Lower lobe of right lung (tissue), 2 donors: Measurements from ENCODE around the gene TMEM89. TPM values are rescaled to one million over a fixed set of nuclear protein-coding genes. Genes with fewer than 3 reads are reported as not detected.

Experiments used
- ATAC-seq, 2 donors: fragments of 200-7000 bp; cut with Tn5 transposase; one replicate each; pipeline ENCODE4 v1.9.1; 2020 to 2022; ENCODE audit warnings: mild to moderate bottlenecking in 2 of 2, moderate library complexity in 2 of 2
- DNase-seq: peaks from one replicate; pipeline ENCODE4 v3.0.0-alpha.2; 2020
- H3K27ac ChIP-seq: fragments of 200-600 bp; one replicate; pipeline ENCODE4 v1.8.0; 2022
- H3K27me3 ChIP-seq: fragments of 200-600 bp; one replicate; pipeline ENCODE4 v1.8.0; 2022; ENCODE audit warnings: low read depth
- H3K36me3 ChIP-seq: fragments of 200-600 bp; one replicate; pipeline ENCODE4 v1.8.0; 2022; ENCODE audit warnings: mild to moderate bottlenecking
- H3K4me1 ChIP-seq: fragments of 200-600 bp; one replicate; pipeline ENCODE4 v1.8.0; 2022
- H3K4me3 ChIP-seq: fragments of 200-600 bp; one replicate; pipeline ENCODE4 v1.8.0; 2022; ENCODE audit warnings: mild to moderate bottlenecking
- H3K9me3 ChIP-seq: fragments of 200-600 bp; one replicate; pipeline ENCODE4 v1.8.0; 2022
- CTCF ChIP-seq: fragments of 200-600 bp; IDR thresholded peaks from one replicate; pipeline ENCODE4 v1.8.0; 2022; ENCODE audit warnings: antibody characterized with exemption, mild to moderate bottlenecking
- intact Hi-C: fragments of 100-400 bp; cut with DNase I; formaldehyde crosslinking; loops from one replicate; pipeline ENCODE4 v1.11.0; 2022
- total RNA-seq: library from RNA; stranded (reverse); fragmentation: NEBNext Ultra II Directional; extraction: Animal tissue kit (Norgen Biotek cat#: 25700); gene quantifications from one replicate; pipeline ENCODE4 v1.2.1, GENCODE V29; 2021
- donor health status: DM: no; HTN: yes; CAD: no; lungs with severe emphysema.

TMEM89 gene
- total RNA-seq, 1 donor from 2014 or later = not detected

- no peak overlapping the region for H3K4me3 ChIP-seq
- no peaks in the 10 kb centered on the region for H3K27me3 ChIP-seq
- peaks cover 13% of the 10 kb centered on the region for H3K4me1 ChIP-seq
- H3K27ac ChIP-seq = no peak overlapping the region
- H3K36me3 ChIP-seq = peaks cover 72% of the 10 kb centered on the region
- DNase-seq (no peak), ATAC-seq (no peak)
- H3K9me3 ChIP-seq = no peaks in the 10 kb centered on the region
- no peak for TF ChIP-seq CTCF
- intact Hi-C loops = no loop called here
Observed at GRCh38 chr3:48629894-48630293, 8.3 kb upstream of the TMEM89 start.

- intact Hi-C loops = no loop called here
- DNase-seq (no peak), ATAC-seq (no peak)
- no peaks in the 10 kb centered on the region for H3K9me3 ChIP-seq
- H3K4me3 ChIP-seq = no peak overlapping the region
- no peaks in the 10 kb centered on the region for H3K4me1 ChIP-seq
- no peak overlapping the region for H3K27ac ChIP-seq
- no peaks in the 10 kb centered on the region for H3K27me3 ChIP-seq
- peaks cover 72% of the 10 kb centered on the region for H3K36me3 ChIP-seq
- TF ChIP-seq CTCF = no peak
Observed at GRCh38 chr3:48628277-48629017, 6.9 kb upstream of the TMEM89 start.

GRCh38 chr3:48625600-48625999 is 4.0 kb upstream of the TMEM89 start:
- no peak for TF ChIP-seq CTCF
- intact Hi-C loops = no loop called here
- no peak for DNase-seq

GRCh38 chr3:48624767-48625166 is 3.2 kb upstream of the TMEM89 start:
- no peak overlapping the region for H3K27ac ChIP-seq
- no peak overlapping the region for H3K4me3 ChIP-seq
- DNase-seq = no peak
- no peaks in the 10 kb centered on the region for H3K27me3 ChIP-seq
- H3K4me1 ChIP-seq = no peaks in the 10 kb centered on the region
- H3K9me3 ChIP-seq = no peaks in the 10 kb centered on the region
- intact Hi-C loops = no loop called here
- no peak for ATAC-seq
- peaks cover 41% of the 10 kb centered on the region for H3K36me3 ChIP-seq
- no peak for TF ChIP-seq CTCF

More at GRCh38 chr3:48625600-48625999, 4.0 kb upstream of the TMEM89 start:
- Histone ChIP-seq H3K4me3 (no peak overlapping the region), H3K27ac (no peak overlapping the region), H3K36me3 (peaks cover 48% of the 10 kb centered on the region), H3K27me3 (no peaks in the 10 kb centered on the region), H3K4me1 (no peaks in the 10 kb centered on the region), H3K9me3 (no peaks in the 10 kb centered on the region)
- ATAC-seq = no peak

- Histone ChIP-seq H3K36me3 (peaks cover 37% of the 10 kb centered on the region), H3K27ac (no peak overlapping the region), H3K4me1 (no peaks in the 10 kb centered on the region), H3K27me3 (no peaks in the 10 kb centered on the region), H3K9me3 (no peaks in the 10 kb centered on the region), H3K4me3 (no peak overlapping the region)
- no peak for TF ChIP-seq CTCF
- ATAC-seq (no peak), DNase-seq (no peak)
- intact Hi-C loops = no loop called here
Observed at GRCh38 chr3:48623851-48624547, 2.4 kb upstream of the TMEM89 start.
